ENCODE results near the gene IMPA2.

IMPA2 gene

GRCh38 chr18:12014521-12015415 is 33.5 kb downstream of the IMPA2 start:
- Histone ChIP-seq H3K9ac (no peak overlapping the region), H3K27me3 (ENCODE audit: insufficient read depth, low read depth) (no peaks in the 10 kb centered on the region), H3K4me3 (IDR thresholded peaks at IDR 0.05; ENCODE audit: insufficient read depth, low read depth, low read length) (no peak overlapping the region), H3K4me1 (ENCODE audit: low read depth, poor library complexity, severe bottlenecking) (no peaks in the 10 kb centered on the region), H3K27ac (no peak overlapping the region), H3K79me2 (ENCODE audit: insufficient read depth, low read depth) (no peaks in the 10 kb centered on the region), H3K36me3 (ENCODE audit: insufficient read depth) (no peaks in the 10 kb centered on the region), H3K4me2 (no peak overlapping the region), H4K20me1 (ENCODE audit: insufficient read depth) (no peaks in the 10 kb centered on the region), H2AFZ (ENCODE audit: low read depth) (no peak overlapping the region)
- TF ChIP-seq CTCF (conservative IDR thresholded peaks at IDR 0.05; ENCODE audit: low read depth, low read length): no peak

GRCh38 chr18:12015416-12016062 is 34.2 kb downstream of the IMPA2 start:
- H3K9ac ChIP-seq: no peak overlapping the region
- no peaks in the 10 kb centered on the region for H3K4me1 ChIP-seq (ENCODE audit: low read depth, poor library complexity, severe bottlenecking)
- TF ChIP-seq CTCF (conservative IDR thresholded peaks at IDR 0.05; ENCODE audit: low read depth, low read length): no peak
- H3K36me3 ChIP-seq (ENCODE audit: insufficient read depth): no peaks in the 10 kb centered on the region
- H3K27me3 ChIP-seq (ENCODE audit: insufficient read depth, low read depth): no peaks in the 10 kb centered on the region
- no peak overlapping the region for H3K27ac ChIP-seq
- no peak overlapping the region for H3K4me2 ChIP-seq
- no peak overlapping the region for H2AFZ ChIP-seq (ENCODE audit: low read depth)
- no peak overlapping the region for H3K4me3 ChIP-seq (IDR thresholded peaks at IDR 0.05; ENCODE audit: insufficient read depth, low read depth, low read length)
- no peaks in the 10 kb centered on the region for H3K79me2 ChIP-seq (ENCODE audit: insufficient read depth, low read depth)
- no peaks in the 10 kb centered on the region for H4K20me1 ChIP-seq (ENCODE audit: insufficient read depth)

GRCh38 chr18:12017081-12017480 is 35.8 kb downstream of the IMPA2 start:
- H4K20me1 ChIP-seq (ENCODE audit: insufficient read depth): no peaks in the 10 kb centered on the region
- no peaks in the 10 kb centered on the region for H3K36me3 ChIP-seq (ENCODE audit: insufficient read depth)
- H3K27ac ChIP-seq: no peak overlapping the region
- H3K4me1 ChIP-seq (ENCODE audit: low read depth, poor library complexity, severe bottlenecking): no peaks in the 10 kb centered on the region
- H3K4me3 ChIP-seq (IDR thresholded peaks at IDR 0.05; ENCODE audit: insufficient read depth, low read depth, low read length): no peak overlapping the region
- no peak overlapping the region for H3K4me2 ChIP-seq
- H3K9ac ChIP-seq: no peak overlapping the region
- H3K79me2 ChIP-seq (ENCODE audit: insufficient read depth, low read depth): no peaks in the 10 kb centered on the region
- no peak for TF ChIP-seq CTCF (conservative IDR thresholded peaks at IDR 0.05; ENCODE audit: low read depth, low read length)
- H3K27me3 ChIP-seq (ENCODE audit: insufficient read depth, low read depth): no peaks in the 10 kb centered on the region
- H2AFZ ChIP-seq (ENCODE audit: low read depth): no peak overlapping the region

- no peak for TF ChIP-seq CTCF (conservative IDR thresholded peaks at IDR 0.05; ENCODE audit: low read depth, low read length)
- Histone ChIP-seq H3K4me1 (ENCODE audit: low read depth, poor library complexity, severe bottlenecking) (no peaks in the 10 kb centered on the region), H3K4me2 (no peak overlapping the region), H4K20me1 (ENCODE audit: insufficient read depth) (no peaks in the 10 kb centered on the region), H3K79me2 (ENCODE audit: insufficient read depth, low read depth) (no peaks in the 10 kb centered on the region), H3K27ac (no peak overlapping the region), H3K27me3 (ENCODE audit: insufficient read depth, low read depth) (no peaks in the 10 kb centered on the region), H3K36me3 (ENCODE audit: insufficient read depth) (no peaks in the 10 kb centered on the region), H2AFZ (ENCODE audit: low read depth) (no peak overlapping the region), H3K9ac (no peak overlapping the region), H3K4me3 (IDR thresholded peaks at IDR 0.05; ENCODE audit: insufficient read depth, low read depth, low read length) (no peak overlapping the region)
These were observed 37.6 kb downstream of the IMPA2 start for GRCh38 chr18:12018861-12019260.
